Calu3 (cell line): ENCODE results near the gene ATG16L2. TPM values are rescaled to one million over a fixed set of nuclear protein-coding genes. Genes with fewer than 3 reads are reported as not detected.

Experiments used
- BruUV-seq: library from RNA; stranded (reverse); fragments of 400-500 nt; replicated peaks from 2 replicates; lab custom pipeline; 2021; lab: Mats Ljungman, UMichigan
- CTCF ChIA-PET: fragments of 300-600 bp; sonication (Branson Sonifier 250); formaldehyde crosslinking; loops from one replicate; lab custom pipeline; 2022; ENCODE audit warnings: antibody characterized with exemption; lab: Charles Lee
- DNase-seq: peaks from one replicate; pipeline ENCODE4 v3.0.0; 2022
- H3K27ac Mint-ChIP-seq: one replicate; pipeline ENCODE4 v1.8.0; 2022; ENCODE audit warnings: mixed read lengths; ENCODE audit not compliant: unreplicated experiment
- H3K27me3 Mint-ChIP-seq: one replicate; pipeline ENCODE4 v1.8.0; 2022; ENCODE audit warnings: mixed read lengths; ENCODE audit not compliant: unreplicated experiment
- H3K36me3 Mint-ChIP-seq: one replicate; pipeline ENCODE4 v1.8.0; 2022; ENCODE audit warnings: mild to moderate bottlenecking, moderate library complexity, mixed read lengths; ENCODE audit not compliant: insufficient read depth, unreplicated experiment
- H3K4me1 Mint-ChIP-seq: one replicate; pipeline ENCODE4 v1.8.0; 2022; ENCODE audit warnings: mild to moderate bottlenecking, low read depth, mixed read lengths; ENCODE audit not compliant: unreplicated experiment
- H3K4me3 Mint-ChIP-seq: one replicate; pipeline ENCODE4 v1.8.0; 2022; ENCODE audit warnings: mild to moderate bottlenecking, low read depth, moderate library complexity, mixed read lengths; ENCODE audit not compliant: unreplicated experiment
- H3K9me3 Mint-ChIP-seq: one replicate; pipeline ENCODE4 v1.8.0; 2022; ENCODE audit warnings: low read depth, mixed read lengths; ENCODE audit not compliant: unreplicated experiment
- intact Hi-C: fragments of 100-400 bp; cut with micrococcal nuclease; formaldehyde crosslinking; loops from one replicate; pipeline ENCODE4 v1.10.0; 2022; ENCODE audit not compliant: unreplicated experiment
- total RNA-seq: library from RNA; stranded (reverse); gene quantifications from 2 replicates; pipeline ENCODE4 v1.2.3, GENCODE V29; 2022
- TF ChIP-seq, protein P1 (sequence below): fragments of 200-600 bp; IDR thresholded peaks from one replicate; pipeline ENCODE4 v1.8.0; 2022; ENCODE audit warnings: antibody characterized with exemption; ENCODE audit not compliant: unreplicated experiment

Gene ATG16L2
- total RNA-seq, 1 experiment from 2014 or later = 28.7 TPM

DNA sequence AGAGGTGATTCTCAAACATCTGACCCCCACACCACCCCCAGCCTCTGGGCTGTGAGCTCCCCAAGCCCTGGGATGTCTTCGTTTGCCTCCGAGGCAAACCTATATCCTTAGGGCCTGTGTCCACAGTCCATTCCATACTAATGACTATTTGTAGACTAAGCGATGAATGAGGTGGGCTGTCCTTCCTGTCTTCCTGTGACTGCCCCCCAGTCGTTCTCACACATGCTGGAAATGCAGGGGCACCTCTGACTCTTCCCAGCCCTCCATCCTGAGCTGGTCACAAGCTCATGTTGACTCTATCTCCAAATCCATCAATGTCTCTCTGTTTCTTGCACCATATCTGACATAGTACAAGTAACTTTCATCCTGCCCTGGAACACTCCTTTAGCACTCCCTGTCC is 4.8 kb downstream of the ATG16L2 start:
- no peak overlapping the region for H3K27ac Mint-ChIP-seq
- CTCF ChIA-PET = interaction anchor here (0.5 to 0.6 kb wide), 2 partner anchors 739 to 1381 kb away, joined by 4 to 6 read pairs; partner anchors contain the start of genes LRRC51 and NUMA1
- H3K9me3 Mint-ChIP-seq = no peaks in the 10 kb centered on the region
- DNase-seq = no peak
- intact Hi-C loops = no loop called here
- peaks cover 2% of the 10 kb centered on the region for H3K4me1 Mint-ChIP-seq
- no peak overlapping the region for H3K4me3 Mint-ChIP-seq
- H3K36me3 Mint-ChIP-seq = peaks cover 29% of the 10 kb centered on the region
- H3K27me3 Mint-ChIP-seq = no peaks in the 10 kb centered on the region
- no TSS peak for BruUV-seq
- TF ChIP-seq, protein P1, sequence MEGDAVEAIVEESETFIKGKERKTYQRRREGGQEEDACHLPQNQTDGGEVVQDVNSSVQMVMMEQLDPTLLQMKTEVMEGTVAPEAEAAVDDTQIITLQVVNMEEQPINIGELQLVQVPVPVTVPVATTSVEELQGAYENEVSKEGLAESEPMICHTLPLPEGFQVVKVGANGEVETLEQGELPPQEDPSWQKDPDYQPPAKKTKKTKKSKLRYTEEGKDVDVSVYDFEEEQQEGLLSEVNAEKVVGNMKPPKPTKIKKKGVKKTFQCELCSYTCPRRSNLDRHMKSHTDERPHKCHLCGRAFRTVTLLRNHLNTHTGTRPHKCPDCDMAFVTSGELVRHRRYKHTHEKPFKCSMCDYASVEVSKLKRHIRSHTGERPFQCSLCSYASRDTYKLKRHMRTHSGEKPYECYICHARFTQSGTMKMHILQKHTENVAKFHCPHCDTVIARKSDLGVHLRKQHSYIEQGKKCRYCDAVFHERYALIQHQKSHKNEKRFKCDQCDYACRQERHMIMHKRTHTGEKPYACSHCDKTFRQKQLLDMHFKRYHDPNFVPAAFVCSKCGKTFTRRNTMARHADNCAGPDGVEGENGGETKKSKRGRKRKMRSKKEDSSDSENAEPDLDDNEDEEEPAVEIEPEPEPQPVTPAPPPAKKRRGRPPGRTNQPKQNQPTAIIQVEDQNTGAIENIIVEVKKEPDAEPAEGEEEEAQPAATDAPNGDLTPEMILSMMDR = no peak

DNA sequence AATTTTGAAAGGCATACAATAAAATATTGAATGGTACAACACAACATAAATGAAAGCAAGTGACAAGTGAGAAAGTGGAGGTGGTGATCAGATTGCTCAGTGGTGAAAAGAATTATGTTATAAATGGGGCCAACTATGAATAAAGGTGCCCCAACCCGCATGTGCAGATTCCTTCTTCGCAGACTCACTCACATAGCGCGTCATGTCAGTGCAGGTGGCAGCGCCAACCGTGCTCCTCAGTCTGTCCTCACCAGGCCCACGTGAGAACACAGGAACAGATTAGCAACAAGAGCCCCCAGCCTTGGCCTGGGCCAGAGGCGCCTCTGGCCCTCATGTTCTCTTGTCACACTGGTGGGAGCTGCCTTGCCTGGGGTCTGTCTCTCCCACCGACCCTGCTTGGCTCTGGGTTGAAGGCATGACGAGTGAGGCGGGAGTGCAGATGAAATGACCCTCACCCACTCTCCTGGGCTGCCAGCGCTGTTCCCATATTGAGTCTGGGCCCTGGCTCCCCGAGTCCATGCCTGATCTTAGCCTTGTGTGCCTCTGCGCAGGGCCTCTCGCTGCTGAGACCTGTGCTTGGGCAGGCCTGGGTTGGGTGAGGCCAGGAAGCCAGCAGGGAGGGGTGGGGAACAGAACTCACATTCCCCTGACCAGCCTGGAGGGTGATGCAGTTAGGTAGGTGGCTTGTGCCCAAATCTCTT is 6.4 kb downstream of the ATG16L2 start:
- peaks cover 13% of the 10 kb centered on the region for H3K36me3 Mint-ChIP-seq
- CTCF ChIA-PET = interaction anchor here (0.8 kb wide), 1 partner anchor 27 kb away, joined by 3 read pairs; the partner anchor contains the start of gene STARD10
- peak overlapping the region; percentile 48 for H3K27ac Mint-ChIP-seq
- H3K9me3 Mint-ChIP-seq = no peaks in the 10 kb centered on the region
- peak overlapping the region; percentile 59 for H3K4me3 Mint-ChIP-seq
- no peak for DNase-seq
- BruUV-seq = no TSS peak
- no peaks in the 10 kb centered on the region for H3K27me3 Mint-ChIP-seq
- intact Hi-C loops = no loop called here
- H3K4me1 Mint-ChIP-seq = no peaks in the 10 kb centered on the region
- TF ChIP-seq, protein P1 = no peak

DNA sequence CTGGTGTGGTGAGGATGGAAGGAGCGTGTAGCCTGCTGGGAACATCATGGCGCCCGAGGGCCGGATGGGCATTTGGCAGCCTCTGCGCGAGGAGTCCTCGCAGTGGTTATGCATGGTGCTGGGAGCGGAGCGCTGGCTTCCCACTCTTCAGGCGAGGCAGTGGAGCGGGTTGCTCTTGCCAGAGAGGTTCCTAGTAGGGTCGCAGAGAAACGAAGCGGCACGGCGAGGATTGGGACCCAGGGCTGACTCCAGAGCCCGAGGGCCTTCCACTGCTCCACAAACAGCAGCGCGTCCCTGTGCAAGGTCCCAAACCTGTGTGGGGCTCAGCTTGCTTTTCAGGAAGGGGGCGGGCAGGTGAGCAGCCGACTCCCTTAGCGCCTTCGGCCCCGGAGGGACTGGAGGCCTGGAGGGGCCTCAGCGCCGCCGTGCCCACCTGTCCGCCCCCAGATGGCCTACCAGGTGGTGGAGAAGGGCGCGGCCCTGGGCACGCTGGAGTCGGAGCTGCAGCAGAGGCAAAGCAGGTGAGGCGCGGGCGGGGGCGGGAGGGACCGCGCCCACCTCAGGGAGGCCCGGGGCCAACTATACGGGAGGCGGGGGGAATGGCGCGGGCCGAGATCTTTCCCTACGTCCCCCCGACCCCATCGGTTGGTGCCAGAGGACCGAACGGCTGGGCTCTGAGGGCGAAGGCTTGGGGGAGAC is 7.2 kb downstream of the ATG16L2 start:
- Mint-ChIP-seq H3K27ac (peak overlapping the region; percentile 48), H3K4me3 (peak overlapping the region; percentile 59)

More for the DNA sequence above, 7.2 kb downstream of the ATG16L2 start:
- Mint-ChIP-seq H3K36me3 (peaks cover 13% of the 10 kb centered on the region), H3K9me3 (no peaks in the 10 kb centered on the region), H3K27me3 (no peaks in the 10 kb centered on the region), H3K4me1 (no peaks in the 10 kb centered on the region)
- intact Hi-C loops = no loop called here
- TF ChIP-seq, protein P1 = no peak
- BruUV-seq = no TSS peak
- no peak for DNase-seq
- CTCF ChIA-PET = interaction anchor here (0.5 to 0.8 kb wide), 3 partner anchors 10 to 27 kb away, joined by 3 to 7 read pairs (median 3); partner anchors contain the start of gene STARD10
